Suppressor macrophage treated with lipopolysaccharide for 4 hours (primary cell): ENCODE data around the gene SH3BP2.
"Not testable (repeated sequence)": the region's sequence is repeated elsewhere in the genome, so short reads cannot be mapped to it uniquely, and the experiment has no call there.

Source experiments
- DNase-seq: peaks from one replicate; pipeline ENCODE4 v3.0.0-alpha.2; 2020

The SH3BP2 gene

GRCh38 chr4:2792711-2793585 lies at the start of gene SH3BP2:
Gene SH3BP2 (plus strand): TSS chr4:2793085. CDS start chr4:2820618, 27,533 bp downstream.
- peak; percentile 86 for DNase-seq

GRCh38 chr4:2743518-2744445 lies 49.1 kb upstream of the SH3BP2 start:
- DNase-seq = no peak

- DNase-seq = no peak
Measured at GRCh38 chr4:2744576-2745270, 48.2 kb upstream of the SH3BP2 start.

- DNase-seq = no peak
Measured at GRCh38 chr4:2745516-2745915, 47.4 kb upstream of the SH3BP2 start.

GRCh38 chr4:2745981-2746806 lies 46.7 kb upstream of the SH3BP2 start:
- peak; percentile 98 for DNase-seq

GRCh38 chr4:2746891-2747695 lies 45.8 kb upstream of the SH3BP2 start:
- no peak for DNase-seq

- no peak for DNase-seq
Measured at GRCh38 chr4:2750719-2751605, 41.9 kb upstream of the SH3BP2 start.

GRCh38 chr4:2753436-2753835 lies 39.4 kb upstream of the SH3BP2 start:
- DNase-seq = no peak

GRCh38 chr4:2754848-2755819 lies 37.8 kb upstream of the SH3BP2 start:
- no peak for DNase-seq

GRCh38 chr4:2755821-2756690 lies 36.8 kb upstream of the SH3BP2 start, which contains the start of gene TNIP2:
Gene TNIP2 (minus strand): TSS chr4:2756336. CDS start chr4:2756289, 47 bp downstream.
- DNase-seq = peak; percentile 92

GRCh38 chr4:2756691-2757350 lies 36.1 kb upstream of the SH3BP2 start:
- DNase-seq = no peak

GRCh38 chr4:2757426-2757825 lies 35.5 kb upstream of the SH3BP2 start:
- DNase-seq = no peak

GRCh38 chr4:2761035-2761923 lies 31.6 kb upstream of the SH3BP2 start:
- DNase-seq = peak; percentile 28

- DNase-seq = no peak
Measured at GRCh38 chr4:2762048-2762447, 30.8 kb upstream of the SH3BP2 start.

- not testable (repeated sequence) for DNase-seq
Measured at GRCh38 chr4:2762486-2763370, 30.2 kb upstream of the SH3BP2 start.
